Stimulated activated naive CD8-positive, alpha-beta T cell treated with anti-CD3 and anti-CD28 coated beads, Interleukin-15, Interleukin-2, amounts not matched to agents 100 ng/mL and 50 ng/mL, for 24 hours (primary cell): Measurements from ENCODE around the gene FYN.
A peak's percentile ranks its signal among the peaks of the same experiment; 100 is the strongest.

Experiments used
- H3K27ac Mint-ChIP-seq: one replicate; pipeline ENCODE4 v1.8.0; 2021; ENCODE audit warnings: mild to moderate bottlenecking, mixed read lengths
- H3K27me3 Mint-ChIP-seq: one replicate; pipeline ENCODE4 v1.8.0; 2021; ENCODE audit warnings: mixed read lengths
- H3K36me3 Mint-ChIP-seq: one replicate; pipeline ENCODE4 v1.8.0; 2021; ENCODE audit warnings: low read depth, mixed read lengths
- H3K4me1 Mint-ChIP-seq: one replicate; pipeline ENCODE4 v1.8.0; 2021; ENCODE audit warnings: low read depth, mixed read lengths
- H3K4me3 Mint-ChIP-seq: one replicate; pipeline ENCODE4 v1.8.0; 2021; ENCODE audit warnings: mild to moderate bottlenecking, mixed read lengths
- H3K9me3 Mint-ChIP-seq: one replicate; pipeline ENCODE4 v1.8.0; 2021; ENCODE audit warnings: mixed read lengths

FYN gene

DNA sequence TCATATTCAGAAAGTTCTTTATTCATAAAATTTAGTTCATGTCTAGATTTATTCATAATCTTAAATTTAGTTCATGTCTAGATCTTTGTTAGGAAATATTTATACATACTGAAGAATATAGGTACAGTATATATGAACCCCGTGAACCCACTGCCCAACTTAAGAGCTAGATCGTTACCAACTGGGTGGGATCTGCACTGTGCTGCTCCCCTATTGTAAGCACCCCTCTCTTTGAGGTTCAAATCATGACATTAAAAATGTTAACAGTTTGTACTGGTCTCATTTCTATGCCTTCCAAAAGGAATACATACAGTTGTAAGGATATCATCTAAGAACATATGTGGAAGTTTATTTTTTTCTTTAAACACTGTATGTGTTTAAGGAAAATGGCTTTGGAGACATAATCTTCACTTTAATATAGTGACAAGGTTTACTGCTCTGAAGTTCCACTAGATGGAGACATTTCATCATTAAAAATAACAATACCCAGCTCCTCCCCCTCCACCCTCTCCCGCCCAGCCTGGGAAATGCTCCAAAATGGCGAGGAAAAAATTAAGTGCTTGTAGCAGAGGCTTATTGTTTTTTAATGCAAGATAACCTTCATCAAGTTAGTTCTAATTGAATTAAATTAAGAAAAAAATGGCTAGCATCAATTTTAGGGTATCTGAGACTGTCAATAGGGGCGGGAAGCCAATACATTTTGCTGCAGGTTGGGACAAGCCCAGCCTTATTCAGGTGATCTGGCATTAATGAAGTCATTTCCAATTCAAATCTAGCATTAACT is 163.4 kb downstream of the FYN start:
- no peaks in the 10 kb centered on the region for H3K27me3 Mint-ChIP-seq
- H3K27ac Mint-ChIP-seq = peak overlapping the region; percentile 66
- no peak overlapping the region for H3K4me3 Mint-ChIP-seq
- H3K9me3 Mint-ChIP-seq = no peaks in the 10 kb centered on the region
- H3K36me3 Mint-ChIP-seq = peaks cover 92% of the 10 kb centered on the region
- H3K4me1 Mint-ChIP-seq = peaks cover 69% of the 10 kb centered on the region

DNA sequence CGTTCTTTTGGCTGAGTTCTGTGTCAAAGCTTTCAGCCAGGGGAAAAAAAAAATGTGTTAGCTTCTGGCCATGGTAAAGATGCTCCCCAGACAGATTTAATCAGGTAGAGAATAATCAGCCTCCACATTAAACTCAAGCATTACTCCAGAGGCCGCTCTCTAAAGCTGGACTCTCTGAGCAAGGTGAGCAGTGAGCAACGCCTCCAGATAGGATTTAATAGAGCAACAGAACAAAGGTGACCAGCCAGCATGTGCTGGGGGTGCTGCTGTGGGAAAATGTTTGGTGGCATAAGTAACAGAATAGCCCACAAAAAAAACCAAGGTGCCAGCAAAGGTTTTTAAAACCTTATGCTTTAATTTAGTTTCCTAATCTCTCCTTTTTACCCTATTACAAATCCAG is 164.1 kb downstream of the FYN start:
- Mint-ChIP-seq H3K36me3 (peaks cover 89% of the 10 kb centered on the region), H3K4me1 (peaks cover 63% of the 10 kb centered on the region), H3K27me3 (no peaks in the 10 kb centered on the region), H3K4me3 (no peak overlapping the region), H3K27ac (peak overlapping the region; percentile 66), H3K9me3 (no peaks in the 10 kb centered on the region)

DNA sequence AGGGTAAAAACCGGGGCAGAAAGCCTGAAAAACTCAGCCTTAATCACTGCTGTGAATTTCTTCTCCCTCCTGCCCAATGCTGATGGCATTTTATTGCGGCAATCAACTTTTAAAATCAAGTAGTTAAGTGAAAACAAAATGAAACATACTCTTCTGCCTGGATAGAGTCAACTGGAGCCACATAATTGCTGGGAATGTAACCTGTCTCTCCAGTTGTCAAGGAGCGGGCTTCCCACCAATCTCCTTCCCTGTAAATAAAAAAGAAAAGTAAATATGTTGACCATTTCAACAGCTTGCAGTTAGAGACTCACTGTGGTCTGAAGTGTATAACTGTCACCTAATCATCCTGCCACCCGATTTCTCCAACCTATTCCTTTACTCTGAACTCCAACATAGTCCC is 165.5 kb downstream of the FYN start:
- H3K4me1 Mint-ChIP-seq = peaks cover 48% of the 10 kb centered on the region
- no peaks in the 10 kb centered on the region for H3K9me3 Mint-ChIP-seq
- peaks cover 89% of the 10 kb centered on the region for H3K36me3 Mint-ChIP-seq
- no peaks in the 10 kb centered on the region for H3K27me3 Mint-ChIP-seq
- H3K4me3 Mint-ChIP-seq = no peak overlapping the region
- H3K27ac Mint-ChIP-seq = peak overlapping the region; percentile 77

DNA sequence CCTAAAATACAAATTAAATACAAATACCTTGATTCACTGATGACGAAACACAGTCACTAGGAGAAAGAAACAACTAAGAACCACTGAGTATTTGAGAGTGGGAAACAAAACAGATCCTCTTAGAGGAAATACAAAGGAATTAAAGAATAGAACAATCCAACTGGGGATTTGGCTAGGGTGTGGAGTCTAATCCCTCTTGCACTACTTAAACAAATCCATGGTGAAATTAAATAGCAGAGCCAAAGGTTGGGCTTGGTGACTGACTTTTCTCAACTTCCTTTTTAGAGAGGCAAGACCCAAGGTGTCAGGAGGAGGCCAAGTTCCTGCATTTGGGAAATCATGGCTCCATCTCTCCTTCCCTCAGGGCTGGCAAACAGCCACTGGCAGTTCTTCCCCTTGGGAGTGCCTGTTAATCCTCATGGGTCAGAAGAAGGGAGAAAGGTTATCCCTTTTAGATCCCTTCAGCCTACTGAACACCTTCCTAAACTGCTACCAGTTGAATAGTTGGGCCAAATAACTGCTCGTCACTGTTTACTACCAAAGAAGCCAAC is 166.3 kb downstream of the FYN start:
- Mint-ChIP-seq H3K27ac (peak overlapping the region; percentile 22), H3K27me3 (no peaks in the 10 kb centered on the region), H3K4me1 (peaks cover 40% of the 10 kb centered on the region), H3K4me3 (no peak overlapping the region), H3K9me3 (no peaks in the 10 kb centered on the region), H3K36me3 (peaks cover 89% of the 10 kb centered on the region)

DNA sequence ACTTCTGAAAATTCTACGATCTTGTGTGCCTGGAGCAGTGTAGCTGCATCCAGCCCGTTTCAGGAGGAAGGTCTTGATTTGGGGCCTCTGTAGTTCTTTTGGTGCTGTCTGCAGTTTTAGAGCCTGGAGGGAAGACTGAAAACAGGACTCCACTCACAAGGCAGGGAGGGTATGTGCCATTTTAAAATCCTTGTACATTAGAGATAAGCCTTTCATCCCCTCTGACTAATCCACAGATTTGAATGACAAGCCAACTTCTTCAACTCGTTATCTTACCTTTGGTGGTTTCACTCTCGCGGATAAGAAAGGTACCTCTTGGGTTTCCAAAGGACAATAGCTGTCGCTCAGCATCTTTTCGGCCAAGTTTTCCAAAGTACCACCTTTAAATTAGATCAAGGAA is 169.5 kb downstream of the FYN start:
- Mint-ChIP-seq H3K9me3 (no peaks in the 10 kb centered on the region), H3K27me3 (no peaks in the 10 kb centered on the region), H3K27ac (peak overlapping the region; percentile 46), H3K4me3 (no peak overlapping the region), H3K36me3 (peaks cover 92% of the 10 kb centered on the region), H3K4me1 (peaks cover 25% of the 10 kb centered on the region)

DNA sequence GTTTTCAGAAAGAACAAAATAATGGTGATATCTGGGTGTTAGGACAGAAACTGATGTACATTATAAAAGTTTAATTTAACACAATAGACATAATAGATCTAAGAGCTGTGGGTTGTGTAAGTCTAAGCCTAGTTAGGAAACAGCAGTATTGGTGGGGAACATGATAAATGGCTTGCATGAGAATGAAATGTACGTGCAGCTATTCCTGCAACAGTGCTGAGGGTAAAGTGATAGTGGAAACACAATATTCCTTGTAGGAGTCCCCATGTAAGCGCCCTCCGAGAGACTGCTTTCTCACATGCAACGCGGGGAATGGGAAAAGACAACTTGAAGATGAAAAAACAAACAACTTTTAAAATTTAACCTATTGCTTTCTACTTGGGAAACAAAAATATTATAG is 171.0 kb downstream of the FYN start:
- Mint-ChIP-seq H3K27me3 (no peaks in the 10 kb centered on the region), H3K9me3 (no peaks in the 10 kb centered on the region), H3K36me3 (peaks cover 90% of the 10 kb centered on the region), H3K4me3 (no peak overlapping the region), H3K4me1 (peaks cover 16% of the 10 kb centered on the region), H3K27ac (no peak overlapping the region)

DNA sequence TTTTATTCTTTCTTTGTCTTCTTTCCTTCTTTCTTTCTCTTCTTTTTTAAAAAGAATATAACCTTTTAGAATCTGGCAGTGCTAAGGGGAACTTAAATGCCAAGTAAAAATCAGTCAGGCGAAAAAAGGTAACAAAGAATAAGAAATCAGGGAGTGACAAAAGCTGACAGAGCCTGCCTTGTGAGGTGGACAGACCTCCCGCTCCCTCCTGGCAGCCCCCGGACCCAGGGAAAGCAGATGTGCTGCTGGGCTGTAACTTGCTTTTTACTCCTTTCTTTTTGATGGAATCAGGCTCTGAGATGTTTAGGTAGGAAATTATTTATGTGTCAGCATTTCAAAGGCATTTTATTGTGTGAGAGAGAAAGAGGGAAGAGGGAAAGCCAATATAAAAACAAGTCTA is 172.1 kb downstream of the FYN start:
- no peaks in the 10 kb centered on the region for H3K27me3 Mint-ChIP-seq
- peak overlapping the region; percentile 33 for H3K27ac Mint-ChIP-seq
- H3K9me3 Mint-ChIP-seq = no peaks in the 10 kb centered on the region
- H3K4me1 Mint-ChIP-seq = peaks cover 16% of the 10 kb centered on the region
- no peak overlapping the region for H3K4me3 Mint-ChIP-seq
- peaks cover 90% of the 10 kb centered on the region for H3K36me3 Mint-ChIP-seq

DNA sequence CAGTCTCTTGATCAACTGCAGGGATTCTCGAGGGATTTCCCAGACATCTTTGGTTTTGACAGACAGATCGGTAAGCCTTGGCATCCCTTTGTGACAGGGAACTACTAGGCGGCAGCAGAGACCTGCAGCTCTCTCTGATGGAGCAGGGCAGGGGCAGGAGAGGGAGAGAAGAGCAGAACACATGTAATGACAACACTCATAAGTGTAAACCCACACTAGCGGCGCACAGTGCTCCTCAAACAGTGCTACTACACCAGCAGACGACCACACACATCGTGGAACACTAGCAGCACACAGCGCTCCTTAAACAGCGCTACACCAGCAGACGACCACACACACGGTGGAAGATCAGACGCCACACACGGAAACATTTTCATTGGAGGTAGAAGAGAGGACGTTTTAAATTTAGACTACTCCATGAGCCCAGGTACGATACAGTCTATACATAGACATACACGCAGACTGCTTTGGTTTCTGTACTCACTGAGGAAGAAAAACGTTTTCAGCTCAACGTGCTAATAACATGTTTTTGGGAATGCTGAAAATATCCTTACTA is 173.0 kb downstream of the FYN start:
- no peaks in the 10 kb centered on the region for H3K9me3 Mint-ChIP-seq
- peaks cover 20% of the 10 kb centered on the region for H3K4me1 Mint-ChIP-seq
- peaks cover 93% of the 10 kb centered on the region for H3K36me3 Mint-ChIP-seq
- no peaks in the 10 kb centered on the region for H3K27me3 Mint-ChIP-seq
- H3K4me3 Mint-ChIP-seq = no peak overlapping the region
- peak overlapping the region; percentile 1 for H3K27ac Mint-ChIP-seq

DNA sequence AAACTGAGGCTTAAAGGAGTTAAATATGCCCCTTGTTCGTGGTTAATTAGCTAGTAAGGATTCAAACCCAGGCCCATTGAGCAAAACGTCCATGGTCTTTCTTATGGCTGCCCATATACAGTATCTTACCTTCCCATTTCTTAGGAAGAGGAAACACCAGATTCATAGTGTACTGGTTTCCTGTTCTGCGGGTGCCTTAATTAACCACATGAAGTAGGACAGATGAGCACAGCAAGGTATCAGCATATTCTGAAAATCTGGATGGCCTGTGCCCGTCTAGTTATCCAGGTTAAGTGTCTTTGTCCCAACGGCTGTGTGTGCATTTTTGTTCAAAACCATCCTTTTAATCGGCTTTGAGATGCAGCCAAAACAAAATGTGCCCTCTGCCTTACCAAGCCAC is 174.1 kb downstream of the FYN start:
- H3K36me3 Mint-ChIP-seq = peaks cover 96% of the 10 kb centered on the region
- H3K27me3 Mint-ChIP-seq = no peaks in the 10 kb centered on the region

DNA sequence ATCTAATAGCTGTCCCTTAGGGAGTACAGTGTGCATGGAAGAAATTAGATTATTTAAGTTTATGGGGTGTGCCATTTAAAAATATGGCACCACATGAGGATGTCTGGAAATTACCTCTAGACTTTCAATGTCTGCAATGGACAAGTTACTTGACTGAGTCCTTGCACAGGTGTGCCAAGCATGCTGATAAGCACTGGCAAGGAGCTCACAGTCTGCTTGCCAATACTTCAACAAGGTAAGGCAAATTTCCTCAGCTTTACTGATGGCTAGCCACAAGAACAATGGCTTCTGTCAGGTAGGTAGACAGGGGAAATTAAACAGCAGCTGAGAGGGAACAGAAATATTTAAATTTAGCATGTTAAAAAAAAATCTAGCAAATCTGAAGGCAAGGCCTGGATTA is 176.4 kb downstream of the FYN start:
- Mint-ChIP-seq H3K27me3 (no peaks in the 10 kb centered on the region), H3K4me1 (peaks cover 45% of the 10 kb centered on the region), H3K36me3 (peaks cover 95% of the 10 kb centered on the region), H3K27ac (no peak overlapping the region), H3K9me3 (no peaks in the 10 kb centered on the region), H3K4me3 (no peak overlapping the region)

More for the DNA sequence above, 174.1 kb downstream of the FYN start:
- Mint-ChIP-seq H3K9me3 (no peaks in the 10 kb centered on the region), H3K4me1 (peaks cover 29% of the 10 kb centered on the region), H3K27ac (no peak overlapping the region), H3K4me3 (no peak overlapping the region)

DNA sequence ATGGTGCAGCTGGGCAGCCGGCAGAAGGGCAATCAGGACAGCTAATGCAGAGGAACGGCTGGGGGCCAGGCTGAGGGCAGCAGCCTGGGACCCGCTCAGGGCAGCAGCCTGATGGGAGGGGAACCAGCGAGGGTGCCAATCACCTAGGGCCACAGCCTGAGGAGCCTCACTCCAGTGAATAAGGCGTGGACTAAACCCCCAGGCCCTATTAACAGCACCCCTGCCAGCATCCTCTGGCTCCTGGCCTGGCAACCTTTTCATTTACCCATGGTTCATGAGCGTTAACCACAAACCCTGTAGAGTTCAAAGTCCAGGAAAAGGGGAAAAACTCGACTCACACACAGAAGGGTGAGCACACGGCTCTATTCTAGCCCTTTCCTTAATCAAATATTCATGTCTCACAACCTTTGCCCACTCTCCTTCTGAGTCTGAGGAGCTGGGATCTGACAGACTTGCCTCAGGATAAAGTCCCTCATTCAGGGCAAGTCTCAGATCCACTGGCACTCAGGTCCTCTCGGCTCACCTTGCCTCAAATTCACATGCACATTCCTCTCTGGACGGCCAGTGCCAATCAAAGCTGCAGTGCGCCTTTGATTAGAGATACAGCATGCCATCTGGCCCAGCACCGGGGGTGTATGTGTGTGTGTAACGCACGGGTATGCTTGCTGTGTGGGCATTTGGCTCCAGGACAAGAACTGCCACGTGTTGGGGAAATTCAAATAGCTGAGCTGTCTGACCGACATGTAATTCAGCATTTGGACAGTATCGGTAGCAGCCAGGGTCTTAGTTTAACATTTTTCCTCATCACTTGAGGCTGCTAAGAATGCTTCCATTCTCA is 180.7 kb downstream of the FYN start:
- H3K36me3 Mint-ChIP-seq = peaks cover 99% of the 10 kb centered on the region
- no peaks in the 10 kb centered on the region for H3K9me3 Mint-ChIP-seq
- H3K4me1 Mint-ChIP-seq = peaks cover 47% of the 10 kb centered on the region
- H3K27me3 Mint-ChIP-seq = no peaks in the 10 kb centered on the region
- peak overlapping the region; percentile 68 for H3K27ac Mint-ChIP-seq
- H3K4me3 Mint-ChIP-seq = no peak overlapping the region

DNA sequence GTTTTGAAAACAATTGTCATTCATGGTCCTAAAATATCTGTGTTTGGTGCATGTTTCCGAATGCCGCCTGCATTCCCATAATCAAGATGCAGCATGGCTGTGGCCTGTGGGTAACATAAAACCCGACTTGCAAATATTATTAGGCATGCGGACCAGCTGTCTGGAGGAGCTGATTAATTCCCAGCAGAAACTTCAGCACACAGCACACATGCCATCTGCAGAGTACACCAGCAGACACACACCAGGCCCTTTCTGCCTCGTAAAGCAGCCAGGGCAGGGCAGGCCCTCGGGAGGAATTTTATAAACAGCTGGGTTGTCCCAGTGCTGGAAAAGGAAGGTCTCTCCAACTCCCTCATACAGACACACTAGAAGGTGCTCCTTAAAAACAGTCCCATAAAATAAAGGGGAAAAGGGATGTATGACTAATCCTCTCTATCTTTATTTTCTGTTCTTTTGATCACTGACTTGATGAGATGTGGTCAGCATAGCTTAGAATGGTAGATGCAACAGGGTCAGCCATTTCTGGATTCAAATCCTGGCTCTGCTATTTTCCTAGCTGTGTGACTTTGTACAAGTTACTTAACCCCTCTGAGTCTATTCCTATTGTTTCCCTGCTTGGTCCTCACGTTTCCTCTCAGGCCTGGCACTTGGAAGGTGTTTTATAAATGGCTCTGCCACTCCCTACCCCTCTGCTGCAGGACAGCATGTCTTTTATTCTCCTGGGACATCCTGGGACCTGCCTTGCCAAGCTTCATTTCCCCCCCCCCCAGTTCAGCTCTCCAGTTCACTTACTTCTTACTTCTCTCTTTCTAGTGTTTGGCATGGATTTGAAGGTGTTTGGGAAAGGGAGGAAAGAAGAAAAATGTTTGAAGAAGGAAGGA is 181.7 kb downstream of the FYN start:
- peak overlapping the region; percentile 40 for H3K27ac Mint-ChIP-seq
- H3K36me3 Mint-ChIP-seq = peaks cover 96% of the 10 kb centered on the region
- no peaks in the 10 kb centered on the region for H3K9me3 Mint-ChIP-seq
- no peaks in the 10 kb centered on the region for H3K27me3 Mint-ChIP-seq
- no peak overlapping the region for H3K4me3 Mint-ChIP-seq
- peaks cover 49% of the 10 kb centered on the region for H3K4me1 Mint-ChIP-seq

DNA sequence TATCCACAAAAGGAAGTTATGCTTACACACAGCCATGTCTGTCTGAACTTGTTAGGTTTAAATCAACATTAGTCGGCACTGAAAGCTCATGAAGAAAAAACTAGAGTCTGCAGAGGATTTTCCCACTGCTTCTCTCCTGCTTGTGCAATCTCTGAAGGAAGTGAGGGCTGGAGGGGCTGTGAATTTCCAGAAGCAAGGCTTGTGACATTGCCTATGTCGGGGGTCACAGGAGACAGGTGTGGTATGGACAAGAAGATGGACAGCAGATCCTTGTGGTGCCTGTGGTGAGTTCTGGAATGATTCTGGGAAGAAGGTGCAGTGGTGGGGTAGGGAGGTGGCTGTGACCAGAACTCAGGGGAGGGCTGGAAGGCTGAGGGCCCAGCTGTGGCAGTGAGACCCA is 183.3 kb downstream of the FYN start:
- Mint-ChIP-seq H3K36me3 (peaks cover 96% of the 10 kb centered on the region), H3K9me3 (no peaks in the 10 kb centered on the region), H3K4me1 (peaks cover 58% of the 10 kb centered on the region), H3K4me3 (no peak overlapping the region), H3K27me3 (no peaks in the 10 kb centered on the region), H3K27ac (no peak overlapping the region)

DNA sequence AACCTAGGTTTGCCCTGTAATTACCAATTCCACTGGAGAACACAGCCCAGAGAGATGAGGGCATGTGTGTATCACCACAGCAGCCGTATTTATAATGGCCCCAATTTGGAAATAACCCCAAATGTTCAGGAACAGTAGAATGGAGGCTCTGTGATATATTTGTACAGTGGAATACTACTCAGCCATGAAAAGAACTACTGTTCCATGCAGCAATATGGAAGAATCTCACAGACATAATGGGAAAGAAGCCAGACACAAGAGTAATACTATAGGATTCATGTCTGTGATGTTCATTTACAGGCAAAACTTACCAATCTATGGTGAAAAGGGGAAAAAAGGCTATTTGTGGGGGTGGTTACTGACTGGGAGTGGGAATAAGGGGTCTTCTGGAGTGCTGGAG is 183.8 kb downstream of the FYN start:
- Mint-ChIP-seq H3K27me3 (no peaks in the 10 kb centered on the region), H3K27ac (no peak overlapping the region), H3K4me1 (peaks cover 58% of the 10 kb centered on the region), H3K36me3 (peaks cover 96% of the 10 kb centered on the region), H3K9me3 (no peaks in the 10 kb centered on the region), H3K4me3 (no peak overlapping the region)
